OCI-LY1 (cell line): Measurements from ENCODE around the gene VMAC.

Source experiments
- EZH2 ChIP-seq: fragments of 200-600 bp; sonication (generic), shearing (Covaris generic); IDR thresholded peaks from 2 replicates; pipeline ENCODE4 v1.8.0; 2017; ENCODE audit warnings: borderline replicate concordance, mixed run types, mild to moderate bottlenecking, antibody characterized with exemption, low read length, moderate library complexity, mixed read lengths
- TF ChIP-seq, protein P1 (sequence below): fragments of 200-600 bp; sonication (generic), shearing (Covaris generic); IDR thresholded peaks from 2 replicates; pipeline ENCODE4 v1.5.1; 2017; ENCODE audit warnings: mild to moderate bottlenecking, antibody characterized with exemption, low read length, moderate library complexity, mixed read lengths

DNA sequence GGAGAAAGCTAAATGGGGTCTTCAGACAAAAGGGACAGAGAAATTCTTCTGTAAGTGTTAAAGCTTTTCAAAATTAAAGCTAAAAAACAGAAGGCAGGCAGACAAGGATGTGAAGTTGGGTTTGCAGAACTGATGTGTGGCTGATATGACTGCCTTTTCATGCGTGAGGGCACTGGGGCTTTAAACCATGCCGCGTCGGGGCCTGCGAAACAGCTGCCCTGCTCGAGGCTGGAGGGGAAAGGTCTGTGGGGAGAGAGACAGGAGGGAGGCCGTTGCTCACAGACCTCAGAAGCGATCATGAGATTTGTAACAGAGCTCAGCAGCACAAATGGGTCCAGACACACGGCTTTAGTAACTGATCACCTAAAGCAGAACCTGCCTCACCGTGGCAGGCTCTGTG, 32.9 kb downstream of the VMAC start:
- no peak for TF ChIP-seq EZH2
- TF ChIP-seq, protein P1, sequence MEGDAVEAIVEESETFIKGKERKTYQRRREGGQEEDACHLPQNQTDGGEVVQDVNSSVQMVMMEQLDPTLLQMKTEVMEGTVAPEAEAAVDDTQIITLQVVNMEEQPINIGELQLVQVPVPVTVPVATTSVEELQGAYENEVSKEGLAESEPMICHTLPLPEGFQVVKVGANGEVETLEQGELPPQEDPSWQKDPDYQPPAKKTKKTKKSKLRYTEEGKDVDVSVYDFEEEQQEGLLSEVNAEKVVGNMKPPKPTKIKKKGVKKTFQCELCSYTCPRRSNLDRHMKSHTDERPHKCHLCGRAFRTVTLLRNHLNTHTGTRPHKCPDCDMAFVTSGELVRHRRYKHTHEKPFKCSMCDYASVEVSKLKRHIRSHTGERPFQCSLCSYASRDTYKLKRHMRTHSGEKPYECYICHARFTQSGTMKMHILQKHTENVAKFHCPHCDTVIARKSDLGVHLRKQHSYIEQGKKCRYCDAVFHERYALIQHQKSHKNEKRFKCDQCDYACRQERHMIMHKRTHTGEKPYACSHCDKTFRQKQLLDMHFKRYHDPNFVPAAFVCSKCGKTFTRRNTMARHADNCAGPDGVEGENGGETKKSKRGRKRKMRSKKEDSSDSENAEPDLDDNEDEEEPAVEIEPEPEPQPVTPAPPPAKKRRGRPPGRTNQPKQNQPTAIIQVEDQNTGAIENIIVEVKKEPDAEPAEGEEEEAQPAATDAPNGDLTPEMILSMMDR: no peak
